Astrocyte of the cerebellum (primary cell): ENCODE results near the gene KRTAP10-10.
"Not testable (repeated sequence)": the region's sequence is repeated elsewhere in the genome, so short reads cannot be mapped to it uniquely, and the experiment has no call there.

Source experiments
- DNase-seq: peaks from one replicate; pipeline ENCODE4 v3.0.0-alpha.2; 2011; ENCODE audit warnings: low read depth
- H3K4me3 ChIP-seq: 2 replicates; pipeline ENCODE4 v1.5.1; 2011; ENCODE audit warnings: mild to moderate bottlenecking, low read depth, low read length, moderate library complexity
- in situ Hi-C: cut with HindIII; loops from 2 replicates; pipeline ENCODE4 v1.10.0; 2017; ENCODE audit warnings: low sequenced_read_pairs
- TF ChIP-seq, protein P1 (sequence below): IDR thresholded peaks from 2 replicates; pipeline ENCODE4 v1.5.1; 2012; ENCODE audit warnings: low read length, low read depth, moderate library complexity, mild to moderate bottlenecking; ENCODE audit errors: missing control alignments

KRTAP10-10 gene

DNA sequence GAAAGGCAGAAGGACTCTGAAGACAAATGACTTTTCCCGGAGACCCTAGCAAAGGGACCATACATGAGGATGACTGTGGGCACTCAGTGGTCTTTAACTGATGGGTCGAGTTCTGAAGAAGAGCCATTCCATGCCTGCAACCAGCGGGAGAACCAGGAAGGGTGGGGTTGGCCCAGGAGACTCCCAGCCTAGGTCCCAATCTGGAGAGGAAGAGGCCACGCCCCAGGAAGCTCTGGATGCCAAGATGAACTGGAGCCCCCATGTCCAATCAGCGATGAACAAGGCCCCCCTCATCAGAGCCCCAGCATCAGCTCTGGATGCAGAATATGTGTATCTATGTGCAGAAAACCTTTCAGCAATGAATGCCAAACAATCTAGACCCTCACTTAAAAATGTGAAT, 3.6 kb downstream of the KRTAP10-10 start:
- in situ Hi-C loops, result no loop called here
- H3K4me3 ChIP-seq, result no peak overlapping the region
- TF ChIP-seq, protein P1, sequence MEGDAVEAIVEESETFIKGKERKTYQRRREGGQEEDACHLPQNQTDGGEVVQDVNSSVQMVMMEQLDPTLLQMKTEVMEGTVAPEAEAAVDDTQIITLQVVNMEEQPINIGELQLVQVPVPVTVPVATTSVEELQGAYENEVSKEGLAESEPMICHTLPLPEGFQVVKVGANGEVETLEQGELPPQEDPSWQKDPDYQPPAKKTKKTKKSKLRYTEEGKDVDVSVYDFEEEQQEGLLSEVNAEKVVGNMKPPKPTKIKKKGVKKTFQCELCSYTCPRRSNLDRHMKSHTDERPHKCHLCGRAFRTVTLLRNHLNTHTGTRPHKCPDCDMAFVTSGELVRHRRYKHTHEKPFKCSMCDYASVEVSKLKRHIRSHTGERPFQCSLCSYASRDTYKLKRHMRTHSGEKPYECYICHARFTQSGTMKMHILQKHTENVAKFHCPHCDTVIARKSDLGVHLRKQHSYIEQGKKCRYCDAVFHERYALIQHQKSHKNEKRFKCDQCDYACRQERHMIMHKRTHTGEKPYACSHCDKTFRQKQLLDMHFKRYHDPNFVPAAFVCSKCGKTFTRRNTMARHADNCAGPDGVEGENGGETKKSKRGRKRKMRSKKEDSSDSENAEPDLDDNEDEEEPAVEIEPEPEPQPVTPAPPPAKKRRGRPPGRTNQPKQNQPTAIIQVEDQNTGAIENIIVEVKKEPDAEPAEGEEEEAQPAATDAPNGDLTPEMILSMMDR, result no peak
- DNase-seq, result no peak

DNA sequence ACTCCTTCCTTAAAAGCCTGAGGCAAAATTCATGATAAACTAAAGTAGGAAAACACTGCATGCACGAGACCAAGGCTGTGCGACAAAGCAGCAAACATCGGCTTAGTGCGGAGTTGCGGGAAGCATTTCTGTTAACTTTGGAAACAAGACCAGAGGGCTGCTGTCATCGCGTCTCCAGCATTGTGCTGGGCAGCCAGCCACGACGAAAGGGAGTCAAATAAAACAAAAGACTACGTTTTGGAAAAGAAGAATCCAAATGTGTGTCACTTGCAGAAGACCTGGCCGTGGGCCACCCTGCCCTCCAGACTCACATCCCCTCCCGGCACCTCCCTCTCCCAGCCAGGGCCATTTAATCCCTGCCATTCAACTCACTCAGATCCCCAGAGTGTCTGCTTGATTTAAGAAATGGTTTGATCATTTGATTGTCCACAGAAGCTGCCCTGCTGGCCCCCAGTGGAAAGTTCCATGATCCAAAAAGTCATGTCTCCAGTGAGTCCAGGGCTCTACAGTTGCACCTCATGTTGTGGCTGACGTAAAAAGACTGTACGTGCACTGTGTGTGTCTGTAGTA, 6.7 kb downstream of the KRTAP10-10 start:
- in situ Hi-C loops, result no loop called here
- TF ChIP-seq, protein P1, result no peak
- H3K4me3 ChIP-seq, result no peak overlapping the region
- DNase-seq, result no peak

DNA sequence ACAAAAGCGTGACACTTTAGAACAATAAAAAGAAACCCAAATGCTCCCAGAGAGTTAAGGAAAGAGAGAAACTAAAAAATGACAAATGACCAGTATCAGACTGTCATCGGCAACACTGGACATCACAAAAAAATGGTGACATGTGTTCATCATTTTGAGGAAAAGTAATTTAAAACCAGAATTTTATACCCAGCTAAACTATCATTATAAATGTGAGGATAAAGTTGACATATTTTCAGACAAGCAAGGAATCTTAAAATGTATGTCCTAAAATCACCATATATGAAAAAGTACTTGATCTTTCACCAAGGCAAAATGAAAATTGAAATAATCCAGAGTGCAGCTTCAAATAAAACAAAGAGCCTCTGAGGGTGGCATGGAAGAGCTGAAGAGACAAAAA, 7.7 kb downstream of the KRTAP10-10 start:
- DNase-seq, result no peak
- in situ Hi-C loops, result loop anchor here (5.0 kb wide), 1 partner anchor 47 kb away; no protein-coding TSS in a partner anchor

DNA sequence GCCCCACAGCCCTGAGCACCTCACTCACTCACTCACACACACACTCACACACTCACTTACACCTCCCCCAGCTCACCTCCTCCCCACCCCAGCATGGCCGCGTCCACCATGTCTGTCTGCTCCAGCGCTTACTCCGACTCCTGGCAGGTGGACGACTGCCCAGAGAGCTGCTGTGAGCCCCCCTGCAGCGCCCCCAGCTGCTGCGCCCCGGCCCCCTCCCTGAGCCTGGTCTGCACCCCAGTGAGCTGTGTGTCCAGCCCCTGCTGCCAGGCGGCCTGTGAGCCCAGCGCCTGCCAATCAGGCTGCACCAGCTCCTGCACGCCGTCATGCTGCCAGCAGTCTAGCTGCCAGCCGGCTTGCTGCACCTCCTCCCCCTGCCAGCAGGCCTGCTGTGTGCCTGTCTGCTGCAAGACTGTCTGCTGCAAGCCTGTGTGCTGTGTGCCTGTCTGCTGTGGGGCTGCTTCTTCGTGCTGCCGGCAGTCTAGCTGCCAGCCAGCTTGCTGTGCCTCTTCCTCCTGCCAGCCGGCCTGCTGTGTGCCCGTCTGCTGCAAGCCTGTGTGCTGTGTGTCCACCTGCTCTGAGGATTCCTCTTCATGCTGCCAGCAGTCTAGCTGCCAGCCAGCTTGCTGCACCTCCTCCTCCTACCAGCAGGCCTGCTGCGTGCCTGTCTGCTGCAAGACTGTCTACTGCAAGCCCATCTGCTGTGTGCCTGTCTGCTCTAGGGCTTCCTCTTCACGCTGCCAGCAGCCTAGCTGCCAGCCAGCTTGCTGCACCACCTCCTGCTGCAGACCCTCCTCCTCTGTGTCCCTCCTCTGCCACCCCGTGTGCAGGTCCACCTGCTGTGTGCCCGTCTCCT, 9.4 kb downstream of the KRTAP10-10 start, which contains the start of gene KRTAP10-11:
Gene KRTAP10-11, plus strand, starts transcription at position 49 of the 856 bp plus-strand sequence. Its CDS starts 45 bp downstream, at position 94.
- in situ Hi-C loops, result loop anchor here (5.0 kb wide), 1 partner anchor 46 kb away; no protein-coding TSS in a partner anchor
- DNase-seq, H3K4me3 ChIP-seq: not testable (repeated sequence)

More for the DNA sequence above, 7.7 kb downstream of the KRTAP10-10 start:
- TF ChIP-seq, protein P1, result no peak
- no peak overlapping the region for H3K4me3 ChIP-seq

DNA sequence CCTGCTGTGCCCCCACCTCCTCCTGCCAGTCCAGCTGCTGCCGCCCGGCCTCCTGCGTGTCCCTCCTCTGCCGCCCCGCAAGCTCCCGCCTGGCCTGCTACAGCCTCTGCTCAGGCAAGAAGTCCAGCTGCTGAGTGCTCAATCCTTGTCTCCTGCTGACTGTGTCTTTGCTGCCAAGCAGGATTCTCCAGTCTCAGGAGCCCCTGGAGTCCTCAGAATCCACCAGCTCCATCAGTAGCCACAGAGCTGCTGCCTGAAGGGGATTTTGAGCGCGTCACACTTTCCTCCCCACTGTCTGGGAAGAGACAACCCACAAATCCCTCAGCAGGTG, 10.0 kb downstream of the KRTAP10-10 start:
- in situ Hi-C loops, result loop anchor here (5.0 kb wide), 1 partner anchor 45 kb away; no protein-coding TSS in a partner anchor

DNA sequence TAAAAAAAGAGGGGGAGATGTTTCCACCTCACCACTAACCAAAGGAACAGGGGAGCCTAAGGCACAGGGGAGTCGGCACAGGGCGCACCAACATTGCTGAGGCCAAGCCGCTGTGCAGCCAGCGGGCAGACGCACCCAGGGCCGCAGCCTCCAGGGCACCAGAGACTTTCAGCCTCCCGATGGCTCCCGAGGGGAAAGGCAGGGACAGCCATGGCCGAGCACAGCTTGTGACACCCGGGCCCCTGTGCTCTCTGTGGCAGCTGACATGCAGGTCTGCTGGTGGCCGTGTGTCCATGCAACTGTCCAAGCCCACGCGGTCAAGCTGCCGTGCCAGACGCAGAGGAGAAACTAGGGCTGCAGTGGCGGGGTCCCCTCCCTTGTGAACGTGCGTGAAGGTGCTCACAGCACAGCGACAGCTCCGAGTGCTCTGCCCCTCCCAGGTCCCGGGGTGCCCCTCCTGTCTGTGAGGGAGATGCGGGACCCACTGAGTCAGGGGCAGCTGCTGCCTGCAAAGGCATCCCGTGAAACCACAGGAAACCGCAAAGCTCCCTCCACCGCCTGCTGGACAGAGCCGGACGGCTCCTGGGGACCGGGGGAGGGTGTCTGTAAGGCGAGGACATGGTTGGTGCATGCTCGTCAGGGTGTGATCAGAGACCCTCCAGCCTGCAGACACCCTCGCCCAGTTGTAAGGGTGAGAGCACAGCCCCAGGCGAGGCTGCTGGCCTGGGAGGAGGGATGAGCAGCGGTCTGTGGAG, 11.6 kb downstream of the KRTAP10-10 start:
- in situ Hi-C loops, result loop anchor here (5.0 kb wide), 1 partner anchor 44 kb away; no protein-coding TSS in a partner anchor
- no peak overlapping the region for H3K4me3 ChIP-seq
- TF ChIP-seq, protein P1, result no peak
- no peak for DNase-seq

More for the DNA sequence above, 10.0 kb downstream of the KRTAP10-10 start:
- TF ChIP-seq, protein P1, result no peak
- H3K4me3 ChIP-seq, result no peak overlapping the region
- DNase-seq, result no peak
